Natural killer cell treated with Interleukin-12 subunit alpha and Interleukin-12 subunit beta and Interleukin-15 and Interleukin-18, amount 100 ng/mL, for 72 hours (primary cell): Measurements from ENCODE around the gene STK39. TPM values are rescaled to one million over a fixed set of nuclear protein-coding genes. Genes with fewer than 3 reads are reported as not detected.

ENCODE experiments used
- ATAC-seq, 2 donors: fragments of 150-1000 bp; cut with Tn5 transposase in 1 of 2; sonication (Bioruptor Pico), chemical (Tn5 transposase) in 1 of 2; 2 replicates each; pipeline ENCODE4 v1.10.0; 2021
- DNase-seq: peaks from one replicate; pipeline ENCODE4 v3.0.0; 2022; ENCODE audit warnings: low spot score
- H3K27ac Mint-ChIP-seq, 2 donors: 1 replicate in 1 of 2; 2 replicates in 1 of 2; pipeline ENCODE4 v1.8.0; 2022; ENCODE audit warnings: mixed read lengths in 2 of 2, mild to moderate bottlenecking in 1 of 2, moderate library complexity in 1 of 2
- H3K27me3 Mint-ChIP-seq, 2 donors: 1 replicate in 1 of 2; 2 replicates in 1 of 2; pipeline ENCODE4 v1.8.0; 2022; ENCODE audit warnings: mixed read lengths in 2 of 2
- H3K36me3 Mint-ChIP-seq: one replicate; pipeline ENCODE4 v1.8.0; 2022; ENCODE audit warnings: mixed read lengths
- H3K4me1 Mint-ChIP-seq, 2 donors: 1 replicate in 1 of 2; 2 replicates in 1 of 2; pipeline ENCODE4 v1.8.0; 2022; ENCODE audit warnings: low read depth in 2 of 2, mixed read lengths in 2 of 2, mild to moderate bottlenecking in 1 of 2
- H3K4me3 Mint-ChIP-seq: one replicate; pipeline ENCODE4 v1.8.0; 2022; ENCODE audit warnings: mixed read lengths
- H3K9me3 Mint-ChIP-seq: 2 replicates; pipeline ENCODE4 v1.8.0; 2022; ENCODE audit warnings: mixed read lengths
- total RNA-seq, 2 donors: library from RNA; stranded (reverse); gene quantifications; one replicate each; pipeline ENCODE4 v1.2.3, GENCODE V29; 2022

Gene STK39
- total RNA-seq, 2 donors from 2014 or later: 39.1 to 52.0 TPM

DNA sequence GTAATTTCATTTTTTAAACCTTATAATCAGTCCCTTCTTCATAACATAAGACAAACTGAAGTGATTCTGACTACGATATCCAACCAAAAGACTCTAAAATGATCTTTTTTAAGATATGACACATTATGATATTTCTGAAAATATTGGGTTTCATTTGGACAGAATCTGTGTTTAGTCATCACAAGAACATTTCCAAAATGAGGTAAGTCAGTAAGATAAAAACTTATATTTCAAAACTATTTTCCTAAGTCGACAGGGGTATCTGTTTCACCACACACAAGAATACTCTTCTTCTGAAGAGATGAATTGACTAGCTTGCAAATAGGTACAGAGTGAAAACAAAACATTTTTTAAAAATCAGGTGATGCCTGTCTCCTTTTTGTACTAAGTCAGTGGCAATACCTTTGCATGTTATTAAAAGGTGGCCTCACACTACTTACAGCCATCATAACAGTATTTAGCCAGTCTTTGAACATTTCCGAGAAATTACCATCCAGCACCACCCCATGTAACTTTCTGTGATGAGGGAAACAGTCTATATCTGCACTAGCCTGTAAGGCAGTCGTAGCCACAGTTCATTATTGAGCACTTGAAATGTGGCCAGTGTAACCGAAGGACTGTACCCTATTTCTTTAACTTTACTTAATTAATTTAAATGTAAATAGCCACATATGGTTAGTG, 13.5 kb downstream of the STK39 start:
- no peak for ATAC-seq
- Mint-ChIP-seq H3K27me3 (no peaks in the 10 kb centered on the region), H3K9me3 (no peaks in the 10 kb centered on the region), H3K36me3 (no peaks in the 10 kb centered on the region), H3K27ac (peak overlapping the region; percentile 38 to 72), H3K4me1 (peaks cover 24 to 35% of the 10 kb centered on the region in 2 donors), H3K4me3 (peak overlapping the region; percentile 24)
- DNase-seq: no peak

DNA sequence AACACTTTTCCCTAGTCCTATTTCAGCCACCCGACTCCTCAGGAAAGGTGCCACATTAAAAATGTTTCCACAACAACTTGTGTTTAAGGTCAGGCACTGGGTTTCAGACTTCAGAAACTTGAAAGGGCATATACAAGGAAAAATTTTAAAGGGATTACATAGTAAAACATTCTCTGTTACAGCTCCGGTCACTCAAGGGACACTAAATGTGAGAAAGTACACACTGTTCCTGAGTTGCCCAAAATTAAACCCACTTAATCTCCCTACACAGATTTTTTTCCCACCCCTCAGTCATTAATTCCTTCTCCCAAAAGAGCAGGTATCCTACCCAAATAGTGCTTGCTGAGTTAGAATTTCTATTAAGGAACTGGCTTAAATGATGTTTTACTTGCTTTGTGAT, 14.2 kb downstream of the STK39 start:
- peaks cover 24 to 35% of the 10 kb centered on the region in 2 donors for H3K4me1 Mint-ChIP-seq
- H3K4me3 Mint-ChIP-seq: no peak overlapping the region
- no peaks in the 10 kb centered on the region for H3K9me3 Mint-ChIP-seq
- ATAC-seq (no peak), DNase-seq (no peak)
- H3K36me3 Mint-ChIP-seq: no peaks in the 10 kb centered on the region
- H3K27ac Mint-ChIP-seq: peak overlapping the region in 1 of 2 donors; percentile 74
- H3K27me3 Mint-ChIP-seq: no peaks in the 10 kb centered on the region

DNA sequence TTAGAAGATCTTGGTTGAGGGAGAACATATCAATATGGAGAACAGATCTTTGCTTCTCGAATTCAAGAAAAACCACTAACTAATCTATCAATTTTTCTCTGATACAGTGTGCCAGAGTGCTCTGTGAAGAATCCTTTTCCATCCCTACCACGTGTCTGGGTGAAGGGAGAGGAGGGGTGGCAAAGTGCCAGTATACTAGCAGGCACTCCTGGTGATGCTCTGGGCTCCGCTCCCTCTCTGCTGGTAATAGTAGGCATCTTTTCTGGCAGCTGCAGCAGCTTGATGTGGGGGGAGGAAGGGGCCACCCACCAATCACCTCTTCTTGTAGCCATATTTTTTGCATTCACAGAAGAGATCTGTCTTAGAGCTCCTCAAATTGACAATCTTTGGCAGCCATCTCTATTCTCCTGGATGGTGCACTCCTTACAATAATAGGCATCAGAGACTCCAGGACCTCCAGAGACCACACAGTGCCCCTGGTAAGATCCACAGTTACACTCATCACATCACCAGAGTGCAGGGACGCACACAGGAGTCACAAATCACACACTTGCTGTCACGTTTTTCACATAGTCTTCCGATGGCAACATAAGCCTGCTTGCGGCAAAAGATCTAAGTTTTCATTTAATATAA, 15.7 kb downstream of the STK39 start:
- no peak overlapping the region for H3K4me3 Mint-ChIP-seq
- DNase-seq: no peak

DNA sequence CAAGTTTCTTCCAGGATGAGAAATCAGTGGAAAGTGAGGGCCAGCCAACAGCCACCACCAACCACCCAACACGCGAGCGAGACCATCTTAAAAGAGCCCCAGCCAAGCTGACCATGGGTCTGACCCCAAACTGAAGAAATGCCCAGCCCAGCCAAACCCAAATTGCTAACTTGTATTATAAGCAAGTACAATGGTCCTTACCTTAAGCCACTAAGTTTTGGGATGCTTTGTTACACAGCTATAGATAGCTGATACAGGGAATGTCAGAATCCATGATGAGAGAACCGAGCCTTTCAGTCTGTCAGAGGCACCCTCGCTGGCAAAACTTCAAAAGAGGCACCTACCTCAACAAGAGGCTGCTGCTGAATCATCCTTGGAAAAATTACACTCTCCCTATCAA, 17.0 kb downstream of the STK39 start:
- H3K4me3 Mint-ChIP-seq: no peak overlapping the region
- H3K27ac Mint-ChIP-seq: peak overlapping the region; percentile 31 to 47
- H3K4me1 Mint-ChIP-seq: peaks cover 24 to 33% of the 10 kb centered on the region in 2 donors
- H3K36me3 Mint-ChIP-seq: no peaks in the 10 kb centered on the region
- no peaks in the 10 kb centered on the region for H3K9me3 Mint-ChIP-seq
- H3K27me3 Mint-ChIP-seq: no peaks in the 10 kb centered on the region
- ATAC-seq (no peak), DNase-seq (no peak)

More for the DNA sequence above, 15.7 kb downstream of the STK39 start:
- Mint-ChIP-seq H3K27ac (peak overlapping the region; percentile 41 to 74), H3K36me3 (no peaks in the 10 kb centered on the region), H3K4me1 (peaks cover 18 to 29% of the 10 kb centered on the region in 2 donors), H3K9me3 (no peaks in the 10 kb centered on the region), H3K27me3 (no peaks in the 10 kb centered on the region)
- no peak for ATAC-seq

DNA sequence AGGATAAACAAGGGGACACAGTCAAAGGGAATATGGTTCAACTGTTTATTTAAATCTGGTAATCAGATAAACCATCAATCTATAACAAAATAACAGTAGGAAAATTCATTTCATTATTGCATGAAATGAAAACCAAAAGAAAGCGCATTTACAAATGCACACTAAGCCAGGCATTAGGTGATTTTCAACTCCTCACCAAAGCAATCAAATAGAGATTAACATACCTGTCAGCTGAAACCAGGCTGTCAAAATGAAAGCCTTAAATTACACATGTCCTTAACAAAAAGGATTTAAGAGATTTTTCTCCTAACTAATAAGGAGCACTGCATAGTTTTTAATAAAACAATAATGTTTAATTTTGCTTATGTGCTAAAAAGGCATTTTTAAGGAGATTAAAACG, 23.0 kb downstream of the STK39 start:
- Mint-ChIP-seq H3K4me3 (no peak overlapping the region), H3K4me1 (peaks cover 37 to 47% of the 10 kb centered on the region in 2 donors)
- no peak for ATAC-seq

DNA sequence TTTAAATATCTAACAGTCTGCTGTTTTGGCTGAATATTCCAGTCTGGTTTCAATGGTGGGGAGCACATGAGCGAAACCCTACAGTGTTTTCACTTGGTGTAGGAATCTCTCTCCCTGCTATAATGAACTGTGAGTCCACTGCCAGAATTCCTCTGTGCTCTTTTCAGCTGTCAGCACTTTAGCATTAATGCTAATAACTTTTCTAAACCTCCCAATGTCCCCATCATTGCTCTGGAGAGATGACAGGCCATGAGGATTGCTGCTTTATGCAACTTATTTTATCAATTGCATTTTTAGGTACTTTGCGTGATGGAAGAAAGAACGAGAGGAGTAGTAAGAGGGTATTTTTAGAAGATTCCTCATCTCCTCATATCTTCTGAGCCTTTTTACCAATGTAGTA, 25.3 kb downstream of the STK39 start:
- Mint-ChIP-seq H3K27me3 (no peaks in the 10 kb centered on the region), H3K9me3 (no peaks in the 10 kb centered on the region), H3K27ac (peak overlapping the region in 1 of 2 donors; percentile 71), H3K4me3 (no peak overlapping the region), H3K4me1 (peaks cover 45 to 62% of the 10 kb centered on the region in 2 donors), H3K36me3 (peaks cover 6% of the 10 kb centered on the region)
- no peak for DNase-seq
- ATAC-seq: no peak

More for the DNA sequence above, 23.0 kb downstream of the STK39 start:
- no peak for DNase-seq
- Mint-ChIP-seq H3K27ac (no peak overlapping the region), H3K9me3 (no peaks in the 10 kb centered on the region), H3K36me3 (peaks cover 6% of the 10 kb centered on the region), H3K27me3 (no peaks in the 10 kb centered on the region)

DNA sequence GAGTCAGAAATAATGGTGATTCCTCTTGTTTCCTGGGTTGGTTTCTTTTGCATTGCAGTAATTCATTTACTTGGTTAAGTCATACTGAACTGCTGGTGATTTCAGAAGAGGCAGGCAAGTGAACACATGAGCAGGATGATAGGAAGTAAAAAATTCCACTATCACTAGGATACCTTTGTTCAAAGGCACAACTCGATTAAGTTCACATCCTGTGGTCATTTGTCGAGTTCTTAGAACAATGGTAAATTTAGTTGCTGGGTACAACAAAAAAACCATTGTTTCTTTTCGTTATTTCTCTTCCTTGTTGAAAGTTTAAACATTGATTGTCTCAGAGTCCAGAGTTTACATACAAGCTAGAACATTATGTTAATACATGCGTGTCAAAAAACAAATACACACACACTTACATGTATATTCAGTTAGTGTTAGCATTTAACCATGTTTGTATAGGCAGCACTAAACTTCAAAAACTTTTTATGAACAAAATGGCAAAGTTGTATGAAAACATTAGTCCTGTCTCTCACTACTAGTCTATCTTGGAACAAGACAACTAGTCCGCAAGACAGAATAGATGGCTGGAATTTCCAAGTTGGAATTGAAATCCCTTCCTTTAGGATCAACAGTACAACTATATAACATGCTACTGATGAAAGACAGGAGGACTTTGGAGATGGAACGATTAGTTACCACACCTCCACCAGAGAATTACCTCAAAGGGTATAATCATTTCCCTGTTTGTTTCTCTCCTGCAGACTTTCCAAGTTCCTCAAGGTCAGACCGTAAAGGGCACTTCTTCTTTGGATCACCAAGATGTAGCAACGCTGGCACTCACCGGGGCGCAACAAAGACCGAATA, 26.2 kb downstream of the STK39 start:
- H3K9me3 Mint-ChIP-seq: no peaks in the 10 kb centered on the region
- peaks cover 45 to 62% of the 10 kb centered on the region in 2 donors for H3K4me1 Mint-ChIP-seq
- peaks cover 6% of the 10 kb centered on the region for H3K36me3 Mint-ChIP-seq
- peak overlapping the region; percentile 65 to 71 for H3K27ac Mint-ChIP-seq
- H3K27me3 Mint-ChIP-seq: no peaks in the 10 kb centered on the region
- ATAC-seq: no peak
- no peak for DNase-seq
- H3K4me3 Mint-ChIP-seq: peak overlapping the region; percentile 15

DNA sequence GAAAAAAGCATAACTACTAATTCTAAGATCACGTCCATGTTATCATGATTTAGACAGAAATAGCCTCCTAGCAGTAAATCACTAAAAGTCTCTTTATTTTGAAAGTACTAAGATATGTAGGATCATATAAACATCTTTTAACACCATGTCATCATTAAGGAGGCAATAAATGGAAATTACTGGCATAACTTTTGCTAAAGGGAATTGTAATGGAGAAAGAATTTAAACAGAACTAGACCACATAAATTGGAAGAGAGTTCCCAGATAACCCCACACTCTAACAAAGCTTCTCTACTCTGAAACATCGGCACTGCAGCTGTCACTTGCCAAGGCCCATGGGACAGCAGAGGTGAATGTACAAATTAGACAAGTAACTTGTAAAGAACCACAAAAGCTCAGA, 29.5 kb downstream of the STK39 start:
- Mint-ChIP-seq H3K36me3 (peaks cover 6% of the 10 kb centered on the region), H3K27me3 (no peaks in the 10 kb centered on the region), H3K9me3 (no peaks in the 10 kb centered on the region), H3K27ac (peak overlapping the region in 1 of 2 donors; percentile 31), H3K4me3 (no peak overlapping the region), H3K4me1 (peaks cover 45 to 47% of the 10 kb centered on the region in 2 donors)
- ATAC-seq (no peak), DNase-seq (no peak)

DNA sequence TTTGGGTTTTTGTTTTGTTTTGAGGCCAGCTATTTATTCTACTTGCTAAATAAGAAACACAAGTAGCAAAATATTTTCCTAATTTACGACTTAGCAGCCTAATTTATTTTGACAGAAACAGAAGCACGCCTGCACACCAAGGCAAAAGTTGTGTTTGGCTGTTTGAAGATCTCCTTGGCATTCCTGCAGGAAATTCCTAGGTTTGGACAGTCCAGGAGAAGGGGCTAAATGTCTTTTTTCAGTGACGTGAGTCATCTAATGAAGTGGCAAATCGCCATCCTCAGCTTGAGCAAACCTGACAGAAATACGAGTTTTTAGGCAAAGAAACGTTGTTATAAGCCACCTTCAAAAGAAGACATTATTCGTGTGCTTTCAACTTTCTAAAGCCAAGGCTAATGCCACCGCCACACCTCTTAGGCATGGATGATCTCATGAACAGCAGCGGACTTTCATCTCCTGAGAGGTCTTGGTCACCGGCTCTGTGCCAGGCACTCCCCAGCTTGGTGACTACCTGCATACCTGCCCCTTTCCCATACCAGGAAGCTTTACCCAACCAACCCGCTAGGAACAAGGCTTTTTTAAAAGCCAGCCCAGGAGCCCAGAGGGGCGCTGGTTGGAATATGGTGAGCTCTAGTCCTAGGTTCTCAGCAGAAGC, 30.9 kb downstream of the STK39 start:
- Mint-ChIP-seq H3K4me1 (peaks cover 52 to 54% of the 10 kb centered on the region in 2 donors), H3K4me3 (no peak overlapping the region), H3K9me3 (no peaks in the 10 kb centered on the region), H3K27me3 (no peaks in the 10 kb centered on the region), H3K36me3 (peaks cover 6% of the 10 kb centered on the region), H3K27ac (no peak overlapping the region)
- ATAC-seq (no peak), DNase-seq (no peak)

DNA sequence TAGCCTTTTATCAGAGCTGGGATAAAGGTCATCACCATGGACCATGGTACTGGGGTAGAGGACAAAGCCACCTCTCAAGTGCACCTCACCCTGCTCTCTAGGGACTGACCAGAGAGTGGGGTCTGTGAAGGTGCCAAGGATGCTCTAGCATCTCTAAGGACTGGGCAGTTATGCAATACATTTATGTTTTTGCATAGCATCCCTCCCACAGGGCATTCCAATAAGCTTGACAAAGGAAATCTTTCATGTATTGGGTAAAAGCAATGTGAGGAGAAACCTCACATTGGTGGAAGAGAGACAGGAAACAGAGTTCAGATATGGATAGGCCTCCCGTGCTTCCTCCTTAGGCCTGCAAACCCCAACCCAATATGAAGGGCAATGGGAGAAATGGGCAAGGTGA, 31.6 kb downstream of the STK39 start:
- DNase-seq: no peak
- peak overlapping the region in 1 of 2 donors; percentile 68 for H3K27ac Mint-ChIP-seq
- no peaks in the 10 kb centered on the region for H3K27me3 Mint-ChIP-seq
- no peaks in the 10 kb centered on the region for H3K9me3 Mint-ChIP-seq
- peaks cover 52% of the 10 kb centered on the region in 2 donors for H3K4me1 Mint-ChIP-seq
- no peak for ATAC-seq
- H3K4me3 Mint-ChIP-seq: no peak overlapping the region
- H3K36me3 Mint-ChIP-seq: peaks cover 3% of the 10 kb centered on the region

DNA sequence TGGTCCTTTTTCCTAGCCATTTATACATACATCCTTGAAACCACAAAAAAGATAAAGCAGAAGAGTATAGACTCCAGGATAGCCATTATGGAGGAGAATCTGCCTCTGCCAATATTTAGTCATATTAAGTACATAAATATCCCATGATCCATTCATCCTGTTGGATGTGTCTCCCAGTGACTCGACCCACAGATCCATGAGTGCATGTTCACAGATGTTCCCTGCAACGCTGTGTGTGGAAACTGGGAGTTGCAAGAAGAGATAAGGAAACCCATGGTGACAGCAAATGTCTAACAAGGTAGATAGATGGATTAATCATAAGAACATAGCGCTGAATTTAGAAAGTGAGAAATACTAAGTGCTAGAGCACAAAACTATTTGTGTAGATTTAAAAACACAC, 34.5 kb downstream of the STK39 start:
- peak overlapping the region; percentile 65 for H3K4me3 Mint-ChIP-seq
- H3K27me3 Mint-ChIP-seq: no peaks in the 10 kb centered on the region
- H3K36me3 Mint-ChIP-seq: no peaks in the 10 kb centered on the region
- no peaks in the 10 kb centered on the region for H3K9me3 Mint-ChIP-seq
- H3K27ac Mint-ChIP-seq: peak overlapping the region; percentile 48 to 90
- ATAC-seq (no peak), DNase-seq (no peak)
- peaks cover 45 to 52% of the 10 kb centered on the region in 2 donors for H3K4me1 Mint-ChIP-seq

DNA sequence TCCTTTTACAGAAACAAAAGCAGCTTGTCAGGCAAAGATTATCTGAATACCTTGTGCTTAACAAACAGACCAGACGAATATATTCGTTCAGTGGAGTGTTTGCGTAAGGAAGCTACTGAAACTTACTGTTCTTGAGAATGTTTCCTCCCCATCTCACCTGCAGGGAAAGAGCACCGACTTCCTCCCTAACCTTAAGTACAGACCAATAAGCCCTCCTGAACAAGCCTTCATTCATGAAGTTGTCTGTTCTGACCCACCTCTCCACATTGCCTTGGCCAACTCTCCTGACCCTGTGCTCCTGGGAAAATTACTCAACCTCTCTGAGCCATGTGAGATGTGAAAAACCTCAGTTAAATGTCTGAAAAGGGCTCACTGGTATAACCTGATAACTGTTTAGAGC, 35.2 kb downstream of the STK39 start:
- peaks cover 3% of the 10 kb centered on the region for H3K9me3 Mint-ChIP-seq
- peak overlapping the region; percentile 48 to 90 for H3K27ac Mint-ChIP-seq
- no peaks in the 10 kb centered on the region for H3K36me3 Mint-ChIP-seq
- H3K4me1 Mint-ChIP-seq: peaks cover 50 to 59% of the 10 kb centered on the region in 2 donors
- H3K4me3 Mint-ChIP-seq: peak overlapping the region; percentile 65
- DNase-seq: no peak
- no peak for ATAC-seq
- H3K27me3 Mint-ChIP-seq: no peaks in the 10 kb centered on the region

DNA sequence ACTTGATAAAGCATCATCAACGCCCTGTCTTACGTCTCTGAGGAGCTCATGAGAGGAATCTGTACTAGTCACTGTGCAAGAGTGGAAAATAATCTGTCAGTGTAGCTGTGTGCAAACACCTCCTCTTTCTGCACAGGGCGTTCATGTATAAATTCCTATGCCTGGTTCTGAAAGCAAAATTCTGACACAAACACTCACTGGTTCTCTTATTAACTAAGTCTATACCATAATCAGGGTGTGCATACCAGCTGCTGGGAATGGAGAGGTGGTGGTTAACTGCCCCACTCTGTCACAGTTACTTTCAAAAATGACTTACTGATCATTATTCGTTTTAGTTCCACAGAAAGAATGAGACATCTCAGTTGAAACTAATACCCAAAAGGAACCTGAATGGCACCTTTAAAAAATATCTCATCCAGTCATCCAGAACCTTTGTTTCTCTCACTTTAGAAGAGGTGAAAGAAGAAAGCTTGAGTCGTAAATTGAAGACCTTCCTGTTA, 35.7 kb downstream of the STK39 start:
- H3K9me3 Mint-ChIP-seq: peaks cover 3% of the 10 kb centered on the region
- H3K27me3 Mint-ChIP-seq: no peaks in the 10 kb centered on the region
- no peak for DNase-seq
- H3K27ac Mint-ChIP-seq: peak overlapping the region; percentile 48 to 90
- peaks cover 54 to 62% of the 10 kb centered on the region in 2 donors for H3K4me1 Mint-ChIP-seq
- H3K4me3 Mint-ChIP-seq: peak overlapping the region; percentile 65
- H3K36me3 Mint-ChIP-seq: no peaks in the 10 kb centered on the region
- ATAC-seq: peak; percentile 54 to 61
